ENCODE measurements around the gene CDH7. TPM values are rescaled to one million over a fixed set of nuclear protein-coding genes. Genes with fewer than 3 reads are reported as not detected.

Gene CDH7
- total and polyA plus RNA-seq, 2 of the 13 experiments (the other 11 are each of a cell fraction or from before 2014, with no cell fraction given) = not detected

- no peak for FAIRE-seq
- Histone ChIP-seq H3K4me2 (ENCODE audit: low read depth, low read length) (no peak overlapping the region), H3K4me3 (replicated peaks in 1 of 3; ENCODE audit: insufficient read depth in 1 of 3, low read depth in 2 of 3, low read length in 3 of 3) (no peak overlapping the region), H3K9ac (ENCODE audit: insufficient read depth, low read depth, low read length) (no peak overlapping the region), H2AFZ (ENCODE audit: low read length) (no peak overlapping the region), H3K36me3 (replicated peaks in 1 of 2; ENCODE audit: control insufficient read depth in 1 of 2, insufficient read depth in 2 of 2, low read length in 2 of 2) (no peaks in the 10 kb centered on the region), H3K79me2 (ENCODE audit: insufficient read depth, low read length) (no peaks in the 10 kb centered on the region), H3K4me1 (ENCODE audit: insufficient read depth, low read length) (no peaks in the 10 kb centered on the region), H4K20me1 (ENCODE audit: insufficient read depth, low read length) (no peaks in the 10 kb centered on the region), H3K27me3 (ENCODE audit: control insufficient read depth in 1 of 2, insufficient read depth in 2 of 2, low read length in 2 of 2) (0 out of 5 replicates have a peak, but pooled peaks cover 0 to 6% of the 10 kb centered on the region in 2 experiments), H3K27ac (ENCODE audit: extremely low read length, insufficient read depth, low read length) (no peak overlapping the region), H3K9me3 (ENCODE audit: low read length) (no peaks in the 10 kb centered on the region)
- no peak for ATAC-seq
- TF ChIP-seq CHD2 (IDR thresholded peaks at IDR 0.05; ENCODE audit: low read depth, low read length) (no peak), ATM (IDR thresholded peaks at IDR 0.05; ENCODE audit: borderline replicate concordance) (no peak), KLF15 (CRISPR knock-in tag; IDR thresholded peaks at IDR 0.05; ENCODE audit: borderline replicate concordance) (no peak), ARHGAP35 (CRISPR knock-in tag; IDR thresholded peaks at IDR 0.05; ENCODE audit: borderline replicate concordance) (no peak), FOSL1 (CRISPR knock-in tag; IDR thresholded peaks at IDR 0.05; ENCODE audit: borderline replicate concordance) (no peak), ZNF264 (CRISPR knock-in tag; IDR thresholded peaks at IDR 0.05) (no peak), ZNF350 (CRISPR knock-in tag; IDR thresholded peaks at IDR 0.05; ENCODE audit: borderline replicate concordance, low read depth) (no peak), ZNF619 (CRISPR knock-in tag; IDR thresholded peaks at IDR 0.05) (no peak), RXRB (CRISPR knock-in tag; IDR thresholded peaks at IDR 0.05; ENCODE audit: borderline replicate concordance) (no peak), ZNF883 (CRISPR knock-in tag; IDR thresholded peaks at IDR 0.05; ENCODE audit: not compliant biosample characterization) (no peak), SMC3 (IDR thresholded peaks at IDR 0.05; ENCODE audit: low read length) (no peak), NPAS2 (CRISPR knock-in tag; IDR thresholded peaks at IDR 0.05; ENCODE audit: borderline replicate concordance) (no peak), ZBTB44 (CRISPR knock-in tag; IDR thresholded peaks at IDR 0.05) (no peak), HOXA5 (CRISPR knock-in tag; IDR thresholded peaks at IDR 0.05) (no peak), ZNF674 (CRISPR knock-in tag; IDR thresholded peaks at IDR 0.05; ENCODE audit: low read depth) (no peak), BRCA1 (CRISPR knock-in tag; IDR thresholded peaks at IDR 0.05) (no peak), PHF5A (CRISPR knock-in tag; IDR thresholded peaks at IDR 0.05; ENCODE audit: low read depth, unreplicated experiment) (no peak)
- 29% methylated on average over 8 of the region's 8 CpGs for WGBS (ENCODE audit: low lambda C conversion rate)
- intact Hi-C loops (cut with micrococcal nuclease; ENCODE audit: unreplicated experiment) (no loop called here), in situ Hi-C loops (cut with HindIII; ENCODE audit: extremely low pct_ligation_motif_present, low pct_unique_long_range_greater_than_20kb) (no loop called here)
- CTCF ChIA-PET (ENCODE audit: low intra/inter-chr PET ratio, low total read pairs) = no interaction called here
- no TSS peak for BruUV-seq (replicated peaks)
- no peak for DNase-seq (ENCODE audit: low spot score)
- POLR2A ChIA-PET = no interaction called here
These were observed 971 bp upstream of the CDH7 start for GRCh38 chr18:65749841-65750240.

All from HepG2 (cell line).